Cardiac atrium fibroblast (primary cell): ENCODE data around the gene POU3F4. TPM values are rescaled to one million over a fixed set of nuclear protein-coding genes. Genes with fewer than 3 reads are reported as not detected.

ENCODE experiments used
- total RNA-seq: library from RNA; depleted of rRNA; stranded (reverse); fragments of >200 nt; gene quantifications from 2 replicates; pipeline ENCODE4 v1.2.3, GENCODE V29; 2015

Gene POU3F4
- total RNA-seq: not detected in 2 replicates

GRCh38 chrX:83508006-83508405, at the start of gene POU3F4:
Gene POU3F4 (plus strand): TSS chrX:83508290. CDS start chrX:83508325, 35 bp downstream.

